ENCODE results near the gene HOXC9. TPM values are rescaled to one million over a fixed set of nuclear protein-coding genes. Genes with fewer than 3 reads are reported as not detected.

The HOXC9 gene
- polyA plus RNA-seq, 1 donor = 17.4 TPM

- DNase-seq = no peak
Observed at GRCh38 chr12:54002278-54002914, 2.4 kb downstream of the HOXC9 start.

- DNase-seq = no peak
Observed at GRCh38 chr12:54002915-54003389, 3.0 kb downstream of the HOXC9 start.

- no peak for DNase-seq
Observed at GRCh38 chr12:54003625-54004024, 3.7 kb downstream of the HOXC9 start.

DNA sequence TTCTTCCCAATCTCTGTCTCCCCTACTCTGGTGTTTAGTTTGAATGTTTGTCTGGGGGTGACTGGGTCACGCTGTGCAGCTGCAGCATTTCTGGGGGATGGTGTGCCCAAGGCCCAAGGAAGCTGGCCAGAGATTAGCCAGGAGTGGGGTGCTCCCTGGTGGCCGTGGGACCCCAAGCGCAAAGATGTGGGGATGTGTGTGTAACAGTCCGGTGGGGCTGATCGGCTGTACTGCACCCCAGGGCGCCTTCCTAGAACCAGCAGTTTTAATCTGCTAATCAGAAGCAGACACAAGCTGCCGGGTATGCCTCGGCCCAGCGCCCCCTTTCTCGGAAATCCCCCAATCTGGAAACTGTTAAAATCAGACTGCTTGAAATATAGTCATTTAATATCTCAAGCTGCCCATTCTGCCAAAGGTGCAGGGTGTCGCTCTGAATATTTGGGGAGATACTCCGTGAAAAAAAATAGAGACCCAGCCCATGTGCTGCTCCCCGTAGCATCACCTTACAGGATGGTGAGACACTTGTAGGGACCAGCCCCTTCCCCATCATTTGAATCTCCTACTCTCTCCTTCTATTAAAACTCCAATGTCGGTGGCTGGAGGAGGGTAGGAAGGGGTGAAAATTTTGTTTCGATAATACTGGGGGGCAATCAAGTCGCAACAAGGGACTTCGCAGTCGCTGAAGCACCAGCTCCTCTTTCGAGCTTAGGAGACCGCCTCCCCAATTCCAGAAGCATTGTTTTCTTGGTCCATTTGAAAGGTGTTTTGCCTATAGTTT is 4.3 kb downstream of the HOXC9 start:
- no peak for DNase-seq

GRCh38 chr12:54004841-54005530 is 5.0 kb downstream of the HOXC9 start:
- DNase-seq = no peak

GRCh38 chr12:54005531-54005852 is 5.5 kb downstream of the HOXC9 start:
- DNase-seq = no peak

GRCh38 chr12:54005853-54006558 is 6.0 kb downstream of the HOXC9 start:
- DNase-seq = peak; percentile 92

DNA sequence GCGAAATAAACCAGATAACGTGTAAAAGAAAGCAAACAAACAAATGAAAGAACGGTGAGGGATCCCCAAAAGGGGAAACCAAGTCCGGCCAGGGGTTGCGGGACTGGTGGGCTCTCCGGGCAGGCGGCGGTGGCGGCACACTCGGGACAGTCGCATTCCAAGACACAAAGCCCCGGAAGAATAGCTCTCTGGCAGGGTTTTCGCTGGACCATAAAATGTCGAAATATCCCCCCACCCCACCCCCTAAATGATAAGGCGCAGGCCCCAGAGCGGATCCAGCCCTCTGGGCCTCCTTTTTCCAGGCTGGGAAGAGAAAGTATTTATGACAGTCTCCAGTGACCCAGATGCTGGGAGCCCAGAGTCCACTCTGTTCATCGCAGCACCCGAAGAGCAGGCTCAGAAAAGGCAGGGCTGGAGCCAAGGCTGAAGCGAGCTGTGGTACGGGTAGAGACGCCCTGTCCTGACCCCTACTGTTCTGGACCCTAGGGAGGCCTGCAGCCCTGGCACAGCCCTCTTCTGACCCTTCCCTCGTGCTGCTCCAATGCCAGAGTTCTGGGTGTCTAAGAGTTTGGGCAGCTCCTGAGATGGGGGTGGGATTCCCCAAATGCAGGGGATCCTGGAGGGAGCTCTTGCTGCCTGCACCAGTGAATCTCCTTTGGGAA is 6.7 kb downstream of the HOXC9 start:
- no peak for DNase-seq

DNA sequence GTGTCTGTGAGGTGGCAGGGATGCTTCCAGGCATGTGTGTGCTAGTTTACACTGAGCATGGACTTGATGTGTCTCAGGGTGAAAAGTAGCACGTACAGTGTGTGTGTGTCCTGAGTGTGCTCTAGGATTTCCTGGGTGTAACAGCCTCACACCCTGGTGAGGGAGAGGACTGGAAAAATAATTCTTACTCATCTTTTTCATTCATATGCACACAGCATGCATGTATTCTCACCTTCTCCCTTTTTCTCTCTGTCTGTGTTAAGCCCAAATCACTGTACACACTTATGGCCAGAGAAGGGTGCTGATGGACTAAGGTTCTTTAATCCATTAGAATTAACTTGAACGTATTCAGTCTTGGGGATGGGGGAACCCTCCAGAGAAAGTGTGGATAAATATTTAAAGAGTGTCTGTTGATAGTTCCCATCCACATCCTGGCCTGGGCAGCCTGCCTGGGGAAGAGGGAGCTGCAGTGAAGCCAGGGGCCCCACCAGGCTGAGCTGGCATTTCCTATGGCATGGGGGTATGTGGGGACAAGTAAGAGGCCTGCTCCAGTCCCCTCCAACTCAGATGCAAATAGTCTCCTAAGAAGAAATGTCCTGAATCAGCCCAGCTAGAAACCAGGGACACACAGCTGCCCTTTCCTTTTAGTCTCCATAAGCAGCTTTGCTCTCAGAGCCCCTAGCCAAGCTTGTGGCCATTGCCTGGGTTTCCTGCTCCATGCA is 7.7 kb downstream of the HOXC9 start:
- DNase-seq = no peak

DNA sequence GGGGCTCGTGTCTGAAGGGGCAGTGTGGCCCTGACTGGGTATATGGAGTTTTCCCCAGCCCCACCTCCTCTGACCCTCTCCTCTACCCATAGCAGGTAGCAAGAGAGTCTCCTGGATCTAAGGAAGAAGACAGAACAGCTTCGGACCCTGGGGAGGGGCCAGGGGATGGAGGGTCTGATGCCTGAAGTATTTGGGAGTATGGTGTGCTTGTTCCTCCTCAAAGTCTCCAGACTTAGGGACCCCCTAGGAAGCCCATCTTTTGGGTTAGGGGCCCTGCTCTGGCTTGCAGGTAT is 8.2 kb downstream of the HOXC9 start:
- no peak for DNase-seq

DNA sequence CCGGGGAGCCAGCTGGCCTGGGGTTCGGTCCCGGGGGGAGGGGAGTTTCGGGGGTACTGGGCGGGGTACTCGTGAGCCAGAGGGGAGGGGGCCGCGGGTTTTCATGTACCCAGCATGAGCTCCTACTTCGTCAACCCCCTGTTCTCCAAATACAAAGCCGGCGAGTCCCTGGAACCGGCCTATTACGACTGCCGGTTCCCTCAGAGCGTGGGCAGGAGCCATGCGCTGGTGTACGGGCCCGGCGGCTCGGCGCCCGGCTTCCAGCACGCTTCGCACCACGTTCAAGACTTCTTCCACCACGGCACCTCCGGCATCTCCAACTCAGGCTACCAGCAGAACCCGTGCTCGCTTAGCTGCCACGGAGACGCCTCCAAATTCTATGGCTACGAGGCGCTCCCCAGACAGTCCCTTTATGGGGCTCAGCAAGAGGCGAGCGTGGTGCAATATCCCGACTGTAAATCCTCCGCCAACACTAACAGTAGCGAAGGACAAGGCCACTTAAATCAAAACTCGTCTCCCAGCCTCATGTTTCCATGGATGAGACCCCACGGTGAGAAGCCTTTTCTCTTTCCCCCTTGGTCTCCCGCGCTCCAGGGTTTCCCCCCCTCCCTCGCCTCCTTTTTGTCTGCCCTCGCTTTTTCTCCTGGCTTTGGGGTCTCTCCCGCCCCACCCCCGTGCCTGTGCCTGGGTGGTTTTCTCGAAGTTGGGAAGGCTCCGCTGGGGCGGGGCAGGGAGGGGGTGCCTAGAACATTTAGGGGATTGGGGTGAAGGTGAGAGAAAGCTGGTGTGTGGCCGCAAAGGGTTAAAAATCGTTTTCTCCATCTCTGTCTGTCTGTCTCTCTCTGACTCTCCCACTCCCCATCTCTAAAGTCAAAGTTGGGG is 9.5 kb downstream of the HOXC9 start:
- DNase-seq = no peak

DNA sequence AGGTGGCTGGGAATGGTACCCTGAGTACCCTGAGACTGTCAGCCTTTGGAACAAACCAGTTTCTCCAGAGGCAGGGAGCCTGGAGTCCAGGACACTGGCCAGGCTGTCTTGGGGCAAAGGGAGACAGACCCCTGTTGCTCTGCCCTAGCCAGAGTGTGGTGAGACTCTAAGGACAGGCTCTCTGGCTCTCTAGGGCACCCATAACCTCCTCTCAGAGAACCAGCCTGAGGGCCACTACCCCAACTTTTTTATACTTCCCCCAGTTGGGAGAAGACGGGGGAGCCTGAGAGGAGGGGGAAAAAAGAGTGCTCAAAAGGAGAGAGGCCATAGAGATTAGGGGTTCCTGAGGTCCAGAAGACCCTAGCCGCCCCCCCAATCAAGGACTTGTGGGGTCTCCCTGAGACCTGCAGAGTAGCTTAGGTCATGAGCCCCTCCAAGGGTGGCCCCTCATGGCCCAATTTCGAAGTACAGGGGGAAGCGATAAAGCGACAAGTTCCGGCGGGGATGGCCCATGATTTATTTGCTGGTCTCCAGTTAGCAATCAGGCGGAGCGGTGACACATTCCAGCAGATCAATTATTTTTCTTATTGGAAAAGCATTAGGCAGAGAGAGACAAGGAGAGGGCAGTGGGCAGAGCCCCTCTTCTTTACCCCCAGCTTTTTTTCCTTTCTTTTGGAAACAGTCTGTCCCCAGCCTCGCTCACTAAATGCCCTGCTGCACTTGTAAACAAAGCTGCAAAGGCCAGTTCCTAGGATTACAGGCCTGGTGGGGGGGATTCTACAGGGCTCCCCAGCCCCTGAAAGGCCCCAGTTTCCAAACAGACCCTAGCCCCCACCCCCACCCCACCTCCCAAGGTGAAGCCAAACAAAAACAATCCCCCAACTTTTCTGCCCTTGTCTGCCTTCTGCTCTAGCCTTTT is 10.4 kb downstream of the HOXC9 start:
- DNase-seq = no peak

GRCh38 chr12:54010972-54011664 is 11.2 kb downstream of the HOXC9 start:
- DNase-seq = no peak

DNA sequence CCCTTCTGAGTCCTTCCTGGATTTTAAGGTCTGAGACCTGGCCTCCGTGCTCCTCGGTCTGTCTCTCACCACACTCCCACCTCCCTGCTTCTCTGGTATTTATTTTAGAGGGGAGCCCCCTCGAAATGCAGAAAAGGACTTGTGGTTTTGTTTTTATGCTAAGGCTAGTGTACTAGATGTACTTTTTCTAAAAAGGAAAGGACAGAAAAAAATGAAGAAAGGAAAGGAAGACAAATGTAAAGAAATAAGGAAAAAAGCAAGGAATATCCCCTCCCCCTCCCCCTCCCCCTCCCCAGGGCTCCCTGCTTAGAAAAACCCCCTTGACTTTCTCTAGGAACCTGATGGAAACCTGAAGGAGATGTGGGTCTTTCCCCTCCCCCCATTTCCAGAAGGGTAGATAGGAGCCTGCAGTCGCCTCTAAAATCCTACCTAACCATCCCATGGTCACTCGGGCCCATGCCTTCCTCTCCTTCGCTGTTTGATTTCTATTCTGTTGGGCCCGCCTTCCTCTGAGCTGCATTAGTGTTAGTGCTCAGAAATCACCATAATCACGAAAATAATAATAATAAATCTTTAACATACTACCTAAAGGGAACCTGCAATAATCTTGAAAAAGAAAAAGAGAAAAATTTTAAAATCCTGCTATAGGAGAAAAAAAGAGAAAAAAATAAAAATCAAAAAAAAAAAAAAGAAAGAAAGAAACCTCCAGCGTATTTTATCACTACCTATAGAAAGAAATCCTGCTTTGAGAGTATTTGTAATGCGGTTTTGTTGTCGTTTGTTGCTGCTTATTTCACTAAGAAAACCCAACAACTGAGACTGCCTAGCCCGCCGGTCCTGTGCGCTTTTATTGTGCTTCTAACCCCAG is 11.9 kb downstream of the HOXC9 start:
- no peak for DNase-seq

GRCh38 chr12:54012631-54013409 is 12.9 kb downstream of the HOXC9 start:
- DNase-seq = no peak

GRCh38 chr12:54014377-54015017 is 14.5 kb downstream of the HOXC9 start:
- no peak for DNase-seq

All from hindlimb muscle (tissue), 1 donor.